Lower leg skin (tissue), 3 donors: ENCODE data around the gene TCTN2.

ENCODE experiments used
- POLR2A ChIP-seq, 2 donors: fragments of 450-650 bp; IDR thresholded peaks; one replicate each; pipeline ENCODE4 v1.6.1; 2016 to 2017; ENCODE audit warnings: antibody characterized with exemption in 2 of 2, mild to moderate bottlenecking in 1 of 2, moderate library complexity in 1 of 2
- TF ChIP-seq, protein P1 (sequence below), 3 donors: fragments of 450-650 bp; IDR thresholded peaks; one replicate each; pipeline ENCODE4 v1.5.1; 2016; ENCODE audit warnings: antibody characterized with exemption in 3 of 3, mild to moderate bottlenecking in 3 of 3, moderate library complexity in 2 of 3

DNA sequence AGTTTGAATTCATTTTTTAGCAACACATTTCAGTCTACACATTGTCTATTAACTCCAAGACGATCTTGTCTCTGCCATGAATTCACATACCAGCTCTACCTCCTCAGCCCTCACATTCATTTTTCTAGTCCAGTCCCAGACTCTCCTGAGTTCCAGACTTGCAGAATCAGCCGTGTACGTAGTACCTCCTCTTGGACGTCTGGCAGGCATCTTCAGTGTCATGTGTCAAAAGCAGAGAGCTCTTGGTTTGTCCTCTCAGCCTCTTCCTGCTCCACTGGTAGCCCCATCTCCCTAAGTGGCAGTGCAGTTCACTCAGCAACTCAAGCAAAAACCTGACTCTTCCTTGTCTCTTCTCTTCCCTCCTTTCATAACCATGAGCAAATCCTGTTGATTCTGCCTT is 14.5 kb upstream of the TCTN2 start:
- TF ChIP-seq, protein P1, sequence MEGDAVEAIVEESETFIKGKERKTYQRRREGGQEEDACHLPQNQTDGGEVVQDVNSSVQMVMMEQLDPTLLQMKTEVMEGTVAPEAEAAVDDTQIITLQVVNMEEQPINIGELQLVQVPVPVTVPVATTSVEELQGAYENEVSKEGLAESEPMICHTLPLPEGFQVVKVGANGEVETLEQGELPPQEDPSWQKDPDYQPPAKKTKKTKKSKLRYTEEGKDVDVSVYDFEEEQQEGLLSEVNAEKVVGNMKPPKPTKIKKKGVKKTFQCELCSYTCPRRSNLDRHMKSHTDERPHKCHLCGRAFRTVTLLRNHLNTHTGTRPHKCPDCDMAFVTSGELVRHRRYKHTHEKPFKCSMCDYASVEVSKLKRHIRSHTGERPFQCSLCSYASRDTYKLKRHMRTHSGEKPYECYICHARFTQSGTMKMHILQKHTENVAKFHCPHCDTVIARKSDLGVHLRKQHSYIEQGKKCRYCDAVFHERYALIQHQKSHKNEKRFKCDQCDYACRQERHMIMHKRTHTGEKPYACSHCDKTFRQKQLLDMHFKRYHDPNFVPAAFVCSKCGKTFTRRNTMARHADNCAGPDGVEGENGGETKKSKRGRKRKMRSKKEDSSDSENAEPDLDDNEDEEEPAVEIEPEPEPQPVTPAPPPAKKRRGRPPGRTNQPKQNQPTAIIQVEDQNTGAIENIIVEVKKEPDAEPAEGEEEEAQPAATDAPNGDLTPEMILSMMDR (IDR thresholded peaks at IDR 0.05) = no peak
- no peak for TF ChIP-seq POLR2A (IDR thresholded peaks at IDR 0.05)
